Vagina (tissue), 2 donors: ENCODE measurements around the gene FIBCD1. TPM values are rescaled to one million over a fixed set of nuclear protein-coding genes. Genes with fewer than 3 reads are reported as not detected.

ENCODE experiments used
- DNase-seq, 2 donors: peaks; one replicate each; pipeline ENCODE4 v3.0.0-alpha.2; 2017; ENCODE audit errors: extremely low spot score in 2 of 2
- H3K27ac ChIP-seq: fragments of 200-600 bp; sonication (generic); one replicate; pipeline ENCODE4 v1.5.1; 2019
- H3K27me3 ChIP-seq: fragments of 200-600 bp; sonication (generic); one replicate; pipeline ENCODE4 v1.5.1; 2019
- H3K36me3 ChIP-seq, 2 donors: fragments of 200-600 bp; sonication (generic); one replicate each; pipeline ENCODE4 v1.5.1; 2017 to 2019
- H3K4me1 ChIP-seq: fragments of 200-600 bp; sonication (generic); one replicate; pipeline ENCODE4 v1.5.1; 2019
- H3K4me3 ChIP-seq, 2 donors: fragments of 200-600 bp; sonication (generic); 1 replicate in 1 of 2; 2 replicates in 1 of 2; pipeline ENCODE4 v1.5.1; 2016 to 2019
- H3K9me3 ChIP-seq: fragments of 200-600 bp; sonication (generic); one replicate; pipeline ENCODE4 v1.5.1; 2019
- CTCF ChIP-seq, 3 experiments: fragments of 450-650 bp in 2 of 3; fragments of 200-600 bp in 1 of 3; sonication (generic) in 1 of 3; IDR thresholded peaks; one replicate each; pipeline ENCODE4 v1.5.1; 2017 to 2019; ENCODE audit warnings: antibody characterized with exemption in 3 of 3, mild to moderate bottlenecking in 2 of 3, moderate library complexity in 2 of 3
- POLR2A ChIP-seq, 2 donors: fragments of 450-650 bp; IDR thresholded peaks; one replicate each; pipeline ENCODE4 v1.6.1; 2017; ENCODE audit warnings: antibody characterized with exemption in 2 of 2, mild to moderate bottlenecking in 2 of 2, moderate library complexity in 2 of 2
- POLR2AphosphoS5 ChIP-seq, 2 donors: sonication (generic); formaldehyde crosslinking; IDR thresholded peaks; one replicate each; pipeline ENCODE4 v1.9.0; 2017; ENCODE audit warnings: antibody characterized with exemption in 2 of 2, mild to moderate bottlenecking in 2 of 2, low read depth in 1 of 2; ENCODE audit not compliant: insufficient read depth in 1 of 2
- intact Hi-C: fragments of 100-400 bp; cut with DNase I; formaldehyde crosslinking; loops from one replicate; pipeline ENCODE4 v1.15.1; 2023
- total RNA-seq: library from RNA; depleted of rRNA; stranded (reverse); fragments of >200 nt; gene quantifications from one replicate; pipeline ENCODE4 v1.2.3, GENCODE V29; 2016

The FIBCD1 gene
- total RNA-seq, 1 donor from 2014 or later, result not detected

GRCh38 chr9:130943777-130944176 is 4.7 kb upstream of the FIBCD1 start:
- intact Hi-C loops, result loop anchor here (10.0 kb wide), 1 partner anchor 79 kb away; no protein-coding TSS in a partner anchor
- TF ChIP-seq CTCF (IDR thresholded peaks at IDR 0.05) (no peak), POLR2AphosphoS5 (IDR thresholded peaks at IDR 0.05; ENCODE audit: insufficient read depth in 1 of 2, low read depth in 1 of 2) (no peak), POLR2A (IDR thresholded peaks at IDR 0.05) (no peak)

GRCh38 chr9:130943221-130943620 is 4.2 kb upstream of the FIBCD1 start:
- no peaks in the 10 kb centered on the region for H3K9me3 ChIP-seq
- no peaks in the 10 kb centered on the region for H3K36me3 ChIP-seq
- peaks cover 27% of the 10 kb centered on the region for H3K4me1 ChIP-seq
- DNase-seq, result no peak
- H3K27me3 ChIP-seq, result peaks cover 8% of the 10 kb centered on the region
- intact Hi-C loops, result loop anchor here (10.0 kb wide), 1 partner anchor 78 kb away; no protein-coding TSS in a partner anchor
- no peak for TF ChIP-seq POLR2A (IDR thresholded peaks at IDR 0.05)
- no peak for TF ChIP-seq CTCF (IDR thresholded peaks at IDR 0.05)
- no peak for TF ChIP-seq POLR2AphosphoS5 (IDR thresholded peaks at IDR 0.05; ENCODE audit: insufficient read depth in 1 of 2, low read depth in 1 of 2)
- no peak overlapping the region for H3K27ac ChIP-seq
- no peak overlapping the region for H3K4me3 ChIP-seq

More at GRCh38 chr9:130943777-130944176, 4.7 kb upstream of the FIBCD1 start:
- DNase-seq, result no peak
- H3K27ac ChIP-seq, result no peak overlapping the region
- peaks cover 7% of the 10 kb centered on the region for H3K27me3 ChIP-seq
- H3K9me3 ChIP-seq, result no peaks in the 10 kb centered on the region
- peaks cover 24% of the 10 kb centered on the region for H3K4me1 ChIP-seq
- H3K36me3 ChIP-seq, result no peaks in the 10 kb centered on the region
- H3K4me3 ChIP-seq, result no peak overlapping the region

GRCh38 chr9:130942679-130943078 is 3.6 kb upstream of the FIBCD1 start:
- H3K4me3 ChIP-seq, result no peak overlapping the region
- H3K27ac ChIP-seq, result no peak overlapping the region
- intact Hi-C loops, result loop anchor here (10.0 kb wide), 1 partner anchor 78 kb away; no protein-coding TSS in a partner anchor
- no peak for DNase-seq
- no peak for TF ChIP-seq POLR2AphosphoS5 (IDR thresholded peaks at IDR 0.05; ENCODE audit: insufficient read depth in 1 of 2, low read depth in 1 of 2)
- no peak for TF ChIP-seq CTCF (IDR thresholded peaks at IDR 0.05)
- TF ChIP-seq POLR2A (IDR thresholded peaks at IDR 0.05), result no peak
- H3K36me3 ChIP-seq, result no peaks in the 10 kb centered on the region
- peaks cover 13% of the 10 kb centered on the region for H3K27me3 ChIP-seq
- peaks cover 31% of the 10 kb centered on the region for H3K4me1 ChIP-seq
- no peaks in the 10 kb centered on the region for H3K9me3 ChIP-seq

- Histone ChIP-seq H3K9me3 (no peaks in the 10 kb centered on the region), H3K4me3 (no peak overlapping the region), H3K36me3 (no peaks in the 10 kb centered on the region), H3K4me1 (peaks cover 31% of the 10 kb centered on the region), H3K27me3 (peaks cover 16% of the 10 kb centered on the region), H3K27ac (no peak overlapping the region)
- TF ChIP-seq POLR2AphosphoS5 (IDR thresholded peaks at IDR 0.05; ENCODE audit: insufficient read depth in 1 of 2, low read depth in 1 of 2) (no peak), POLR2A (IDR thresholded peaks at IDR 0.05) (no peak), CTCF (IDR thresholded peaks at IDR 0.05) (no peak)
- intact Hi-C loops, result loop anchor here (10.0 kb wide), 1 partner anchor 77 kb away; no protein-coding TSS in a partner anchor
- DNase-seq, result no peak
These were observed 3.0 kb upstream of the FIBCD1 start for GRCh38 chr9:130942084-130942483.
